Transverse colon (tissue), 4 donors: Measurements from ENCODE around the gene DCP1A.

ENCODE experiments used
- EP300 ChIP-seq: sonication (generic); formaldehyde crosslinking; IDR thresholded peaks from one replicate; pipeline ENCODE4 v1.6.1; 2017; ENCODE audit warnings: antibody characterized with exemption, low read depth
- POLR2A ChIP-seq: fragments of 450-650 bp; IDR thresholded peaks from one replicate; pipeline ENCODE4 v1.6.1; 2016; ENCODE audit warnings: antibody characterized with exemption, mild to moderate bottlenecking, moderate library complexity
- POLR2AphosphoS5 ChIP-seq, 3 donors: sonication (generic); formaldehyde crosslinking; IDR thresholded peaks; one replicate each; pipeline ENCODE4 v1.6.1; 2016; ENCODE audit warnings: antibody characterized with exemption in 3 of 3
- TF ChIP-seq, protein P1 (sequence below), 5 experiments: fragments of 200-600 bp in 3 of 5; fragments of 450-650 bp in 2 of 5; sonication (generic) in 3 of 5; IDR thresholded peaks; 1 replicate in 2 of 5; 2 replicates in 3 of 5; pipeline ENCODE4 v1.5.1; 2016 to 2017; ENCODE audit warnings: antibody characterized with exemption in 5 of 5, inconsistent platforms in 3 of 5, mild to moderate bottlenecking in 2 of 5, moderate library complexity in 1 of 5

DNA sequence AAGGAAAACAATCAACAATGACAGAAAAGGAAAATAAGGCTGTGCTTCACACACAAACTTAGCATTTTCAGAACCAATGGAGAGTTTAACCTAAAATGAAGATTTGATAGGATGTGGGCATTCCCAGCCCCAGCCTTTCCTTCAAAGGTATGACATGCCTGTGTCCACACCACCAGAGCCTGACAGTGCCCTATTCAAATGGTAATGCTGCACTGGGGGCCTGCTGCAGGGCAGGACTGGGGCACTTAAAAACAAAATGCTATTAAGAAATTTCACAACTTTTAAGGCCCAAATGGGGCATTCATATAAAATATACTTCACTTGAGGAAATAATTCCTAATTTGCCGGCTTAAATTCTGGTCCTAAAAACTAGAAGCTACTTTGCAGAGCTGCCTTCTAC, 60.6 kb downstream of the DCP1A start:
- no peak for TF ChIP-seq POLR2AphosphoS5 (IDR thresholded peaks at IDR 0.05)
- TF ChIP-seq POLR2A: no peak
- TF ChIP-seq, protein P1, sequence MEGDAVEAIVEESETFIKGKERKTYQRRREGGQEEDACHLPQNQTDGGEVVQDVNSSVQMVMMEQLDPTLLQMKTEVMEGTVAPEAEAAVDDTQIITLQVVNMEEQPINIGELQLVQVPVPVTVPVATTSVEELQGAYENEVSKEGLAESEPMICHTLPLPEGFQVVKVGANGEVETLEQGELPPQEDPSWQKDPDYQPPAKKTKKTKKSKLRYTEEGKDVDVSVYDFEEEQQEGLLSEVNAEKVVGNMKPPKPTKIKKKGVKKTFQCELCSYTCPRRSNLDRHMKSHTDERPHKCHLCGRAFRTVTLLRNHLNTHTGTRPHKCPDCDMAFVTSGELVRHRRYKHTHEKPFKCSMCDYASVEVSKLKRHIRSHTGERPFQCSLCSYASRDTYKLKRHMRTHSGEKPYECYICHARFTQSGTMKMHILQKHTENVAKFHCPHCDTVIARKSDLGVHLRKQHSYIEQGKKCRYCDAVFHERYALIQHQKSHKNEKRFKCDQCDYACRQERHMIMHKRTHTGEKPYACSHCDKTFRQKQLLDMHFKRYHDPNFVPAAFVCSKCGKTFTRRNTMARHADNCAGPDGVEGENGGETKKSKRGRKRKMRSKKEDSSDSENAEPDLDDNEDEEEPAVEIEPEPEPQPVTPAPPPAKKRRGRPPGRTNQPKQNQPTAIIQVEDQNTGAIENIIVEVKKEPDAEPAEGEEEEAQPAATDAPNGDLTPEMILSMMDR (IDR thresholded peaks at IDR 0.05): no peak
- TF ChIP-seq EP300: no peak
